Inferior parietal cortex (tissue), 1 donor: ENCODE data around the gene NR5A2.
"Not testable (repeated sequence)": the region's sequence is repeated elsewhere in the genome, so short reads cannot be mapped to it uniquely, and the experiment has no call there.

Experiments used
- DNase-seq: peaks from one replicate; pipeline ENCODE4 v3.0.0-alpha.2; 2016; ENCODE audit errors: extremely low spot score

The NR5A2 gene

DNA sequence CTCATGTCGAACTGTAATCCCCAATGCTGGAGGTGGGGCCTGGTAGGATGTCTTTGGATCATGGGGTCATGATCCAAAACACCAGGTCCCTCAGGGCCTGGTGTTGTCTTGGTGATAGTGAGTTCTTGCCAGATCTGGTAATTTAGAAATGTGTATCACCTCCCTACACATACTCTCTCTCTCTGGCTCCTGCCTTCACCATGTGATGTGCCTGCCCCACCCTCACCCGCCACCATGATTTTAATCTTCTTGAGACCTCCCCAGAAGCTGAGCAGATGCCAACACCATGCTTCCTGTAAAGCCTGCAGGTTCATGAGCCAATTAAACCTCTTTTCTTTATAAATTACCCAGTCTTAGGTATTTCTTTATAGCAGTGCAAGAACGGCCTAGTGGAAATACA lies 136.4 kb downstream of the NR5A2 start:
- no peak for DNase-seq

DNA sequence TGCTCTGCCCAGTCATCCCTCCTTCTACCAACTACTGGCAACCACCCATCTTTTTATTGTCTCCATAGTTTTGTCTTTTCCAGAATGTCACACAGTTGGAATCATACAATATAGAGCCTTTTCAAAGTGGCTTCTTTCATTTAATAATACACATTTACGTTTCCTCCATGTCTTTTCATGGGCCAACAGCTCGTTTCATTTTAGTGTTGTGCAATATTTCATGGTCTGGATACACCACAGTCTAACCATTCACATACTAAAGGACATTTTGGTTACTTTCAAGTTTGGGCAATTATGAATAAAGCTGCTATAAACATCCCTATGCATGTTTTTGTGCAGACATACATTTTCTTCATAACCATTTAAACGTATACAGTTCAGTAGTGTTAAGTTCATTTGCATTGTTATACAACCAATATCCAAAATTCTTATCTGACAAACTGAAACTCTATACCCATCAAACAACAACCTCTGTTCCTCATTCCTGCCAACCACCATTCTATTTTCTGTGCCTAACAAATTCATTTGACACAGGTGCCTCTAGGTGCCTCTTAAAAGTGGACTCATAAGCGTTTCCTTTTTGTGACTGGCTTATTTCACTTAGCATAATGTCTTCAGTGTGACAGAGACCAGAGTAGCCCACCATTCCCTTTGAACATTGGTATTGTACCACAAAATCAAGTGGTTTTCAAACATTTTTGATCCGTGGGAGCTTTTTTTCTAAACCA lies 138.1 kb downstream of the NR5A2 start:
- no peak for DNase-seq

DNA sequence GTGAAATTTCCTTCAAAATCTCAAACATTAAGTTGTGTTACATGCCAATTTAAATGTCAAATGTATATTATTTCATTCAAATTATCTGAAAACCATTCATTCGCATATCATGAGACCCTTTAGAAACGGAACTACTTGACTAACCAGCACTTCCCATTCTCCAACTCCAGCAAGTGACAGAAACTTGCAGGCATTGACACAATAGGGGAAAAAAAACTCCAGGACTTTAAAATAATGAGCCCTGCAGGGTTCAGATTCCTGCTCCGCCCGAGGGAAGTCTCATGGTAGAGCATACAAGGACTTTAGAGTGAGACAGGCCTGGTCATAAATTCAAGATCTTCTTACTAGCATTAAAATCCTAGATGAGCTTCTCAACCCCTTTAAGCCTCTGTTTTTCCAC lies 138.9 kb downstream of the NR5A2 start:
- no peak for DNase-seq

DNA sequence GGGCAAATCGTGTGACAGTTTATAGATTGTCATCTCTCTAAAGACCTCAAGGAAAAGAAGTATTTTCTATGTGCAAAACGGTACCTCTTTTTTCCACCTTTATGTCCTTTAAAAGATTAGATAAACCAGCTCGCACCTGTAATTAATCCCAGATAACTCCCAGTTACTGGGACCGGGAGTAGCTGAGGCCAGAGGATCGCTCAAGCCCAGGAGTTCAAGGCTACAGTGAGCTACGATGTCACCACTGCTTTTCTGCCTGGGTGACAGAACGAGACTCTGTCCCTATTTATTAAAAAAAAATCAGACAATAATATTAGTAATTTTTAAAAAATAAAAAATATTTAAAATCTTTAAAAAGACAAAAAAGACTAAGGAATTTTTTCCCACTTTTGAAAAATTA lies 141.4 kb downstream of the NR5A2 start:
- DNase-seq, result no peak

DNA sequence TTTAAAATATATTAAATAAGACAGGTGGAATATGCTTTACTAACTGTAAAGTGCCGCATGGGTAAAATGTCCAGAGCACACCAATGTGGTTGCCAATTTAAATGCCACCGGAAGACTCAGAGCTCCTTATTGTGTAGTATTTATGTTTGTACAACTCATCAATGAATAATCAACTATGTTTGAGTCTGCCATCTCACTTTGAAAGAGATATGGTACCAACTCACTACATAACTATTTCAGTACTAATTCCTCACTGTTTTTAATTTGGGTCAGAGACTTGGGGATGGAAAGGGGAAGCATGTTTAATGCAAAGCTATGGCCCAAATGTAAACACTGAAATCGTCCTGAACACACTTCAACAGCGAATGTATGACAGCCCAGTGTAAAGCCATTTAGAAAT lies 144.8 kb downstream of the NR5A2 start:
- DNase-seq, result no peak

DNA sequence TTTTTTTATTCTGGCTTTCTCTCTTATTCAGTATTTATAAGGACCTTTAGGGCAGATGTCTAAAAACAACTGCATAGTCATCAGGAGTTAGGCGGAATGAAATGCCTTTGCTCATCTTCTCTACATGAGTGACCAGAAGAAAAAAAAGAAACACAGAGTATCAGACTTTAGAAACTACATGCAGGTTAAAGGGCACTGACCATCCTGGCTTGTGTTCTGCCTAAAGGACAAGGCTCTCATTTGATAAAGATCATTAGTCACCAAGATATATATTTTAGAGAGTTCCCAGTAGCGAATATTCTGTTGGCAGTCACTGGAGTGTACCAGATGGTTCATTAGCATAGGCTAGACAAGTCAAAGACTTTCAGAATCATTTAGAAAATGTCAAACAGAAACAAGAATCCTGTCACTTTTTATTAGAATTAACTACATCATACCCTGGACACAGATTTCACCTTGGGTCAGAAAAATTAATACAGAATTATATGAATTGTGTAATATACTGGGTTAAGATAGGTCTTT lies 145.6 kb downstream of the NR5A2 start:
- no peak for DNase-seq

DNA sequence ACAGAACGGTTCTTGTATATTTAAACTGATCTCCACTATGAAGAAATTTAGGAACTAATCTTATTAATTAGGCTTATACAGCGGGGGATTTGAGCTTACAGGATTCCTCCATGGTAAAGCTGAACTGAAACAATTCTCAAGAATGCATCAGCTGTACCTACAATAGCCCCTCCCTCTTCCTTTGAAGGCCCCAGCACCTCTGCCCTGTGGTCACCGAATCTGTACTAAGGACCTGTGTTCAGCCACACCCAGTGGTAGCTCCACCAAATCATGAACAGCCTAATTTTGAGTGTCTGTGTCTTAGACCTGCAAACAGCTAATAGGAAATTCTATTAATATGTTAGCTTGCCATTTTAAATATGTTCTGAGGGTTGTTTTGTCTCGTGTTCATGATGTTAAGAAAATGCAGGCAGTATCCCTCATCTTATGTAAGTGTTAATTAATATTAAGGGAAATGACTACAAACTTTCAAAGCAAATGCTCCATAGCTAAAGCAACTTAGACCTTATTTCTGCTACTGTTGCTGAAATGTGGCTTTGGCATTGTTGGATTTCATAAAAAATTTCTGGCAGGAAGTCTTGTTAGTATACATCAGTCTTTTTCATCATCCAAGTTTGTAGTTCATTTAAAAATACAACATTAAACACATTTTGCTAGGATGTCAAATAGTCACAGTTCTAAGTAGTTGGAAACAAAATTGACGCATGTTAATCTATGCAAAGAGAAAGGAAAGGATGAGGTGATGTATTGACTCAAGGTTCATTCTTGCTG lies 147.2 kb downstream of the NR5A2 start:
- DNase-seq, result no peak

DNA sequence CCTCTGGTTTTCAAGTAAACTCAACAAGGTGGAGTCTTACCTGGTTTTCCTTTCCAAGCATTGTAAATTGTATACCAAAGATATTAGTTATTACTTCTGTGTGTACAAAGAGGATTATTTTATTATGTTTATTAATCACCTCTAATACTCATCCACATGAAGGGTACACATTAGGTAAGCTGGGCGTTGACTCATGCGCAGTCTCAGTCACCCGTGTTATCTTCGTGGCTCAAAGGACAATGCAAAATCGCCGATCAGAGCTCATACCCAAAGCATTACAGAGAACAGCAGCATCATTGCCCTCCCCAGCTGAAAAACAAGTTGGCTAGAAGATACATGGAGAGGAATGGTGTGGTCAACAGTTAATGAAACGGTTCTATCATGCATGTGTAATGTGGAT lies 148.7 kb downstream of the NR5A2 start:
- DNase-seq, result no peak

DNA sequence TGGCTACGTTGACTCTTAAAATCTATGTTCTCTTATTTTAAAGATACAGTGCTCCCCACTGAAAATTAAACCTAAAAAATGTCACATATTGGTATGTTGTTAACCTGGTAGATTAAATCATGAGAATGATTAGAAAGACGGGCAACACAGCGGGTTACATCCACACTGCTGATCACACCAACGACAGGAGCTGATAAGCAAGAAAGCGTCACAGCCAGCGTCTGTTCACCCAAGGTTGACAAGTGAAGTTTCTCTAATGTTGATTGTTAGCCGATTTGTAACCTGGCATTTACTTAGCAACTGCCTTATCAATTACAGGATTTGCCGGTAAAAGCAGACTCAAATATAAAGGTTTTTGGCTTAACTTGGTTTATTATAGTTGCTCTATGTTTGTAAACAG lies 149.3 kb downstream of the NR5A2 start:
- DNase-seq, result no peak

DNA sequence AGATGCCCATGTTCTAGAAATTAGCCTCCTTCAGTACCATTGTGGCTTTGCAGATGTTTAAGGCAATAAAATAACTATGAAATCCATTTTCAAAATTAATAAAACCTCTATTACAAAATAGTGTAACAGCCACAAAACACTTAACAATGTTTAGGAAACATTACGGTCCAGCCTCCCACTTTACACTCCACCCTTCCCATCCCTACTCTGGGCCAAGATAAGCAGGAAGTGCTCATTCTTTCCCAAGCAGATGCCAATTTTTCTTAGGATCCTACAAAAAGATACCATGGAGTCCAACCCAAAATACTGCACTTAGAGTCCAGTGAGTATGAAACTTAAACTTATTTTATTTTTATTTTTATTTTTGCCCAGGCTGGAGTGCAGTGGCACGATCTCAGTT lies 150.8 kb downstream of the NR5A2 start:
- no peak for DNase-seq

DNA sequence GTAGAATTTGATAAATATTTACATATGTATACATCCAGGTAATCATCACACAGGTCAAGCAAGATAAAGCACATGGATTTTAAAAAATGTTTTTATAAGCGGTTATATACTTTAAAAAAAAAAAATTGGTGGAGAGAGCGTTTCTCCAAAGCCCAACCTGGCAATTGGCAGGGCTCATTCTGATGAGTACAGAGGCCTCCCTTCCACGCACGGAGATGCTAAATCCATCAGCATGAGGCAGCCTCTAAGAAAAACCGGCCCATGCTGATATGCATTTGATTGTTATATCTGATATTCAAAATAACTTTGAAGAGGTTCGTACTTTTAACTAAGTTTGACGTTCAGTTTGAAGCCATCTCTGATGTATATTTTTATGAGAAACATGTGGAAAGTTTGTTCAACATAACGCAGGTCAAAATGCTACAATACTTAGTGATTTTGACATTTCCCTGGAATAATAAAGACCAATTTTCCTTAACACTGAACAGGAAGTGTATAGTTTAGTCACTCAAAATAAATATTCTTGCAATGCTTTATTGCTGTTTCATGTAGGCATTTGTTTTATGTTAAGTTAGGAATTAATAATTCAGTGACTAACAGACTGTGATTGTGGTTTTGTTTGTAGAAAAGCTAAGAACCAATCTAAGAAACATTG lies 151.7 kb downstream of the NR5A2 start:
- DNase-seq, result no peak

DNA sequence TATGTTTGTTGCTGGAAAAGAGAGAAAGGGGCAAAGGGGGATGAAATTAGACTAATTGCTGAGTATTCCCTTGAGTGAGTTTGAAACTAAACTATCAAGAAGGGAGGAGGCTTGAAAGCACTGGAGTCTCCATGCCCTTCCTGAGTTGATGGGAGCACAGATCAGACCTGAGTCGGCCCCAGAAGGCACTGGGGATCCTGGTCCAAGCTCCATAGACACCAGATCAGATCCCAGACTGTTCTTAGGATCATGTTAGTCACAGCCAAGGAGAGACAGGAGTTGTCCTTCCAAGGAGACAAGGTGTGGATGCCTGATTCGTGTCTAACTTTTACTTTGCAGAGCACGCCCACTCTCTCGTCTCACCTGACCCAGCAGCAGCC lies 152.3 kb downstream of the NR5A2 start:
- no peak for DNase-seq

DNA sequence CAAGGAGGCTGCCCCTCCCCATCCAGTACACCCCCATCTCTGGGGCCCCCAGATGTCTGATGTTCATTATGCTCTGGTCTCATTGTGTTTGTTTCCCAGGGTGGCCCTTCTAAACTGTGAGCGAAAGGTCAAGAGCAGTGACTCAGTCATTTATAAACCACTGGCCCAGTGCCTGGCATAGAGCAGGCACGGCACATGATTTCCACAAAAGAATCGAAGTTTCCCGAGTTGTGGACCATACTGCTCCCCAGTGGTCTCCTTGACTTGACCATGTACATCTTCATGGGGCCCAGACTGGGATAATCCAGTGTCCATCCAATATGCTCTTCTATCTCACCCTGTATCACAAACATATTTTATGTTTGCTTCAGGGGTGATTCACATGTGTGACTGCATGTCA lies 153.3 kb downstream of the NR5A2 start:
- DNase-seq, result no peak

DNA sequence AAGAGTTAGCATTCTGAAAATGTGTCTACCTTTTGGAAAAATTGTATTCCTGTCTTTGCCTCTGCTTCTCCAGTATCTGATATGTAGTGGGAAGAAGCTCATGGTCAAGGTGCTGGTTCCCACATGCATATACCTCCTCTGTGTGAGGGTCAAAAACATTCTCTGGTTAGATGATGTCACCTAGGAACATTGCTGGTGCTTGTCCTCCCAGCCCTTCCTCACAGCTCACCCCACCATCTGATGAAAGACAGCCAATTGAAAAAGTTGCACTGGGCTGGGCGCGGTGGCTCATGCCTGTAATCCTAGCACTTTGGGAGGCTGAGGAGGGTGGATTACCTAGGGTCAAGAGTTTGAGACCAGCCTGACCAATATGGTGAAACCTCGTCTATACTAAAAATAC lies 154.4 kb downstream of the NR5A2 start:
- DNase-seq, result no peak

DNA sequence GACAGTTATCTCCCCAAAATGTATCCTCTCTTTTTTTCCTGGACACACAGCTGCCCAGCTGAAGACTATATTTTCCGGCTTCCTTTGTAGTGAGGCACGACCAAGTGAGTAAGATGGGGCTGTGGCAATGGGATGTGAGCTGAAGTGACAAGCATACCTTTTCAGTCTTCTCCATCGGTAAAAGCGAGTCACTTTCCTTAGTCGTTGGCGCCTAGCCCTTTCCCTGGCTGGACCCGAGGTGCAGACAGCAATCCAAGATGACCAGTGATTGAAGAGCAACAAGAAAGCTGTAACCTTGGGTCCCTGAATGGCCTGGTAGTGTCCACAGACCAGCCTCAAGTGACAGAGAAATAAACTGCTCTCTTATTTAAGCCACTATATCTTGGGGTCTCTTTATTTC lies 155.2 kb downstream of the NR5A2 start:
- no peak for DNase-seq

DNA sequence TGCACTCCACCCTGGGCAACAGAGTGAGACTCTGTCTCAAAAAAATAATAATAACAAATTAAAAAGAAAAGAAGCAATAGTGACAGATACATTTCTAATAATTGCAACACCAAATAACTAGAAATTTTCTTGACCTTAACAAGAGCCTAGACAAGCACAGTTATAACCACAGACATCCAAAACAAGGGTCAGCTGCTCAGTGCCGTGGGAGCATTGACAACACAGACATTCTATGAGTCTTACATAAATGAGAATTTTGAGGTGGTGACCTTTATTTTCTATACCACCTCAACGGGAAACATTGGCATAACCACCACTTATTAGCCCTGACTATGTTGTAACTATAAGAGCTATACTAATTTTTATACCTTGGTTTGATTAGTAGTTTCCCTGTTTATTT lies 156.1 kb downstream of the NR5A2 start:
- DNase-seq, result no peak

DNA sequence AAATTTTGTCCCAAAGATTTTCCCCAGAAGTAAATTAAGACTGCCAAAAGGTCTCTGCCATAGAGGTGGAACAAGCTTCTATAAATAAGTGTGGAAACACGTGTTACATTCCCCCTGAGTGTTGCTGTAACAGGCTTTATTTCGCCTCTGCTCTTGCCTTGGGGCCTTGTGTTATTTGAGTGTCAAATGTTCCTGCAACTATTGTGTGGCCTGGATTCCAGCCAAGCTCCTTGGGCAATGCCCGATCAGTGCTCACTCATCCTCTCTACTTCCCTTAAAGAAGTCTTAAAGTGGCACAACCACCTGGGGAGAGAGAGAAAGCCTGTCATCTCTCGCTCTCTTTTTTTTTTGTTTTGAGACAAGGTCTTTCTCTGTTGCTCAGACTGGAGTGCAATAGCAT lies 156.7 kb downstream of the NR5A2 start:
- DNase-seq, result no peak

DNA sequence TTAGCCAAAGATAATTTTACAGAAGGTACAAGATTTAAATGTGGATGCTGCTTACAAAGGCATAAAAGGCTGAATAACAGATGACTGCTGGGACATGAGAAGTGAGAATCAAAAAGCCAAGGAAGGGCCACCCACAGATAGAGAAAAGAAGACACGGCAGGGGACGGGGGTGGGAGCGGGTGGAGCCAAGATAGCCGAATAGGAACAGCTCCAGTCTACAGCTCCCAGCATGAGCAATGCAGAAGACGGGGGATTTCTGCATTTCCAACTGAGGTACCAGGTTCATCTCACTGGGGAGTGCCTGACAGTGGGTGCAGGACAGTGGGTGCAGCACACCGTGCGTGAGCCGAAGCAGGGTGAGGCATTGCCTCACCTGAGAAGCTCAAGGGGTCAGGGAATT lies 157.7 kb downstream of the NR5A2 start:
- not testable (repeated sequence) for DNase-seq

DNA sequence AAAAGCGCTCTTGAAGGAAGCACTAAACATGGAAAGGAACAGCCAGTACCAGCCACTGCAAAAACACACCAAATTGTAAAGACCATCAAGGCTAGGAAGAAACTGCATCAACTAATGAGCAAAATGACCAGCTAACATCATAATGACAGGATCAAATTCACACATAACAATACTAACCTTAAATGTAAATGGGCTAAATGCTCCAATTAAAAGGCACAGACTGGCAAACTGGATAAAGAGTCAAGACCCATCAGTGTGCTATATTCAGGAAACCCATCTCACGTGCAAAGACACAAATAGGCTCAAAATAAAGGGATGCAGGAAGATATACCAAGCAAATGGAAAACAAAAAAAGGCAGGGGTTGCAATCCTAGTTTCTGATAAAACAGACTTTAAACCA lies 159.8 kb downstream of the NR5A2 start:
- DNase-seq, result not testable (repeated sequence)

DNA sequence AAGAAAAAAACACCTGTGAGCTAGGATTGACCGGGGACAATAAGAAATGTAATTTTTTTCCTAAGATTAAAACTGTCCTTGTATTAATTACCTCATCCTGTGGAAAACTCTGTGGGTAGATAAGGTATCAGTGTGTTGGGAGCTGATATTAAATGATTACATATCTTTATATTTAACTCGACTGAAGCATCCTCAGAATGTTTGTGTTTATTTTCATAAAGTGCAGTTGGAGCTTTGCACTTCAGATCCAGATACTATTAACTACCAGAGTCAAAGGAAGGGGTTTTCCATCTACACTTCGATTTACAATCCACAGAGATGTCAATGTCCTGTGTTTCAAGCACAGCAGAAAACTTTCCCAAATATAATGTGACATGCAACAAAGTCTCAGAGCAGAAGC lies 164.5 kb downstream of the NR5A2 start:
- DNase-seq, result no peak

DNA sequence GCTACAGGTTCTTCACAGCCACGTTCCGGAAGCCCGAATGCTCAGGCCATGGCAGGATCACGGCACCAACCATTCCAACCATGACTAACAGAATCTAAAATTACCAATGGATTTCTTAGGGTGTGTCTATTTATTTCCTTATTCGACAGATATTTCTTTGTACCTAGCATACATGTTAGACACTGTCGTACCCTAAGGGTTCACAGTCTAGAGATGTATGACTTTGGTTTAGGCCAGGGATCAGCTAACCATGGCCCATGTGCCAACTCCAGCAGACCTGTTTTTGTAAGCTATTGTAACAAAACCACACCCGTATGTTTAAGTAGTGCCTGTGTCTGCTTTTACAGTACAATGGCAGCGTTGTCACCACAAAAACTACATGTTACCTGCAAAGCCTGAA lies 167.0 kb downstream of the NR5A2 start:
- DNase-seq, result no peak

DNA sequence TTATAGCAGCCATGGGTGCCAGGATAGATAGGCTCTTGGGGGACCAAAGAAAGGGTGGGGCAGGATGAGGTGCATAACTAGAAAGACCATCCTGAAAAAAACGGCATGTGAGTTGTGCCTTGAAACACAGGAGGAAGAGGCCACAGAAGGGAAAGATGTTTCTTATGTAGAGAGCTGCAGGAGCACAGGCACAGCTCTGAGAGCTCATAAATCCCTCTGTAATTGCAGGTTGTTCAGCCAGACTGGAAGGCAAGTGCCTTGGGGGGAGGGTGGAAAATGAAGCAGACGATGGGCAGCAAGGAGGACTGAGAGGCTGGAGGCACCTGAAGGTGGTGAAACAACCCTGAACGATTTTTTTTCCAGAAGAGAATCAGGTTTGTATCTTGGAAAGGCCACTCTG lies 170.7 kb downstream of the NR5A2 start:
- no peak for DNase-seq
